DND-41 (cell line): ENCODE measurements around the gene MNS1.

Experiments used
- ATAC-seq: fragments of 200-7000 bp; cut with Tn5 transposase; 3 replicates; pipeline ENCODE4 v1.9.1; 2021; ENCODE audit warnings: low read depth; ENCODE audit not compliant: insufficient read depth
- DNase-seq: peaks from one replicate; pipeline ENCODE4 v3.0.0-alpha.2; 2020
- H2AFZ ChIP-seq: 2 replicates; pipeline ENCODE4 v1.6.0; 2012; ENCODE audit warnings: low read depth, low read length
- H3K27ac ChIP-seq: 2 replicates; pipeline ENCODE4 v1.5.1; 2012; ENCODE audit warnings: low read length, inconsistent platforms
- H3K27me3 ChIP-seq: fragments of 200-600 bp; sonication (generic); 2 replicates; pipeline ENCODE4 v1.6.0; 2012; ENCODE audit warnings: low read length, mild to moderate bottlenecking, inconsistent platforms; ENCODE audit not compliant: insufficient read depth, poor library complexity
- H3K36me3 ChIP-seq: 2 replicates; pipeline ENCODE4 v1.5.1; 2012; ENCODE audit warnings: low read length, inconsistent platforms; ENCODE audit not compliant: insufficient read depth
- H3K4me1 ChIP-seq: 2 replicates; pipeline ENCODE4 v1.5.1; 2012; ENCODE audit warnings: mild to moderate bottlenecking, low read length; ENCODE audit not compliant: insufficient read depth
- H3K4me2 ChIP-seq: 2 replicates; pipeline ENCODE4 v1.6.0; 2012; ENCODE audit warnings: mild to moderate bottlenecking, moderate library complexity, low read length, inconsistent platforms; ENCODE audit not compliant: insufficient read depth
- H3K4me3 ChIP-seq, 2 experiments: fragments of 200-600 bp in 1 of 2; shearing (Covaris generic) in 1 of 2; 2 replicates each; pipeline ENCODE4 v1.5.1; 2012 to 2016; ENCODE audit warnings: inconsistent platforms in 2 of 2, low read length in 2 of 2, mild to moderate bottlenecking in 2 of 2, low read depth in 1 of 2, moderate library complexity in 1 of 2
- H3K79me2 ChIP-seq: 2 replicates; pipeline ENCODE4 v1.6.0; 2012; ENCODE audit warnings: low read length, inconsistent platforms; ENCODE audit not compliant: insufficient read depth
- H3K9ac ChIP-seq: 2 replicates; pipeline ENCODE4 v1.6.0; 2012; ENCODE audit warnings: low read depth, mild to moderate bottlenecking, inconsistent platforms, low read length, moderate library complexity
- H3K9me3 ChIP-seq: 2 replicates; pipeline ENCODE4 v1.5.1; 2012; ENCODE audit warnings: low read length, moderate library complexity, mild to moderate bottlenecking, inconsistent platforms; ENCODE audit not compliant: insufficient read depth, severe bottlenecking
- H4K20me1 ChIP-seq: 2 replicates; pipeline ENCODE4 v1.6.0; 2012; ENCODE audit warnings: low read length; ENCODE audit not compliant: insufficient read depth
- CTCF ChIP-seq: IDR thresholded peaks from 2 replicates; pipeline ENCODE4 v1.5.1; 2012; ENCODE audit warnings: borderline replicate concordance, low read length, moderate library complexity, mild to moderate bottlenecking; ENCODE audit not compliant: poor library complexity, severe bottlenecking; ENCODE audit errors: extremely low read depth
- EZH2 ChIP-seq: IDR thresholded peaks from 3 replicates; pipeline ENCODE4 v1.6.1; 2012; ENCODE audit warnings: borderline replicate concordance, low read depth, mild to moderate bottlenecking, moderate library complexity, low read length, inconsistent platforms; ENCODE audit not compliant: severe bottlenecking

The MNS1 gene

DNA sequence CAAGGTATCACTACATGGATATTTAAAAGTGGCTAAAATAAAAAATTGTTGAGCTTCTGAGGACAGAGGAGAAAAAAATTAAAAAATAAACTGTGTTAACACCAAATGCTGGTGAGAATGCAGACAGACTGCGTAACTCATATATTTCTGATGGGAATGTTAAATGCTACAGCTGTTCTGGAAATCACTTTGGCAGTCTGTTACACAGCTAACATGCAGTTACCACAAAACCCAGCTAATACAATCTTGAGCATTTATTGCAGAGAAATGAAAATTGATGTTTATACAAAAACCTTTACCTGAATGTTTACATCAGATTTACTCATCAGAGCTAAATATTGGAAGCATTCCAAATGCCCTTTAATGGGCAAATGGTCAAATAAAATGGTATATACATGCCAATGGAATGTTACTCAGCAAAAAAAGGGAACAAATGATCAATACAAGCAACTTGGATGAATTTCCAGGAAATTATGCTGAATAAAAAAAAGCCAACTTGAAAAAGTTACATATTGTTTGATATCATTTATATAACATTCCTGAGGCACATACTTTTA, 24.6 kb downstream of the MNS1 start:
- Histone ChIP-seq H3K9ac (no peak overlapping the region), H3K9me3 (no peaks in the 10 kb centered on the region), H3K27ac (no peak overlapping the region), H4K20me1 (no peaks in the 10 kb centered on the region), H3K36me3 (peaks cover 36% of the 10 kb centered on the region; the same call in 1 of the 2 replicates), H3K4me1 (no peaks in the 10 kb centered on the region), H3K79me2 (no peaks in the 10 kb centered on the region), H3K4me3 (no peak overlapping the region), H3K4me2 (no peak overlapping the region), H2AFZ (no peak overlapping the region), H3K27me3 (no peaks in the 10 kb centered on the region)
- no peak for TF ChIP-seq EZH2
- TF ChIP-seq CTCF = no peak
- ATAC-seq (no peak), DNase-seq (no peak)

DNA sequence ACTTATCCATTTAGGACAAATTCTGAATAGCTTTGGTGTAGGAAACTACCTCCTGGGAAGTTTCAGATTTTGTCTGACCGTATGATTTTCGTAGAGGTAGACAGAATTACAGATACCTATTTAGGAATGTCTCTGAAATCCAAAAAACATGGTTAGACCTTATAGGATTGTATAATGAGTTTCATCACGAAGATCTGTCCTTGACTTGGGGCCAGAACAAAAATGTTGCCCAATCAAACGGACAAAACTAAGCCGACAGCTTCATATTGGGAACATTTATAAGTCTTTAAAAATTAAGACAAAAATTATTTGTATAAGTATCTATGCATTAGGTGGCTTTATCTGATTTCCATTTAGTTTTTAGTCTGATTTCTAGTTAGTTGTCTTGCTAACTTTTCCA, 32.6 kb downstream of the MNS1 start:
- no peak overlapping the region for H2AFZ ChIP-seq
- DNase-seq (no peak), ATAC-seq (no peak)
- H3K36me3 ChIP-seq = peaks cover 34% of the 10 kb centered on the region
- H3K9me3 ChIP-seq = no peaks in the 10 kb centered on the region
- no peak overlapping the region for H3K4me3 ChIP-seq
- H4K20me1 ChIP-seq = no peaks in the 10 kb centered on the region
- no peak overlapping the region for H3K27ac ChIP-seq
- no peaks in the 10 kb centered on the region for H3K27me3 ChIP-seq
- H3K4me1 ChIP-seq = no peaks in the 10 kb centered on the region
- TF ChIP-seq EZH2 (no peak), CTCF (no peak)
- H3K9ac ChIP-seq = no peak overlapping the region
- no peaks in the 10 kb centered on the region for H3K79me2 ChIP-seq
- no peak overlapping the region for H3K4me2 ChIP-seq

GRCh38 chr15:56428821-56429458, 36.0 kb downstream of the MNS1 start:
- TF ChIP-seq EZH2 (no peak), CTCF (peak; percentile 69)
- no peak overlapping the region for H3K4me3 ChIP-seq
- DNase-seq (no peak), ATAC-seq (peak; percentile 67)
- H3K27me3 ChIP-seq = no peaks in the 10 kb centered on the region
- H3K9me3 ChIP-seq = peaks cover 5% of the 10 kb centered on the region
- H3K4me2 ChIP-seq = no peak overlapping the region
- H3K36me3 ChIP-seq = peaks cover 55% of the 10 kb centered on the region
- no peaks in the 10 kb centered on the region for H3K4me1 ChIP-seq
- no peak overlapping the region for H2AFZ ChIP-seq
- no peak overlapping the region for H3K9ac ChIP-seq
- H4K20me1 ChIP-seq = no peaks in the 10 kb centered on the region
- no peak overlapping the region for H3K27ac ChIP-seq
- H3K79me2 ChIP-seq = no peaks in the 10 kb centered on the region

DNA sequence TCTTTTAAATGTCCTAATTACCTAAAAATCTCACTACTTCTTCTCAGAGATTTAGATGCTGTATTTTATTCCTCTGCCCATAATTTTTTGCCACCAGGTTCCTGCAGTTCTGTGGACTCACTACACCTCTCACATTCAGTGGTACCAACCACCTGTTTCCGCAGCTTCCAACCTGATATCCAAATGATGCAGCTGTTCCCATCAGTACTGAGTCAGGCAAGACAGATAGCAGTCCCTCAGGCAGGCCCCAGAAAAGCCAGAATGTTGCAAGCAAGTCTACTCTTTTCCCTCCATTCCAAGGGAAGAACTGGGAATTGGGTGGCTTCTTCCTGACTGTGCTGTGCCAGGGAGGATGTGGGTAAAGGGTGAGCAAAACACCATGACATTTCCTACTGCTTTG, 39.0 kb downstream of the MNS1 start:
- no peaks in the 10 kb centered on the region for H3K79me2 ChIP-seq
- DNase-seq (no peak), ATAC-seq (no peak)
- H3K4me2 ChIP-seq = no peak overlapping the region
- TF ChIP-seq CTCF (no peak), EZH2 (no peak)
- no peak overlapping the region for H3K9ac ChIP-seq
- H2AFZ ChIP-seq = no peak overlapping the region
- H3K4me1 ChIP-seq = no peaks in the 10 kb centered on the region
- H3K9me3 ChIP-seq = peaks cover 5% of the 10 kb centered on the region
- H3K36me3 ChIP-seq = peaks cover 45% of the 10 kb centered on the region
- no peak overlapping the region for H3K4me3 ChIP-seq
- no peak overlapping the region for H3K27ac ChIP-seq
- H4K20me1 ChIP-seq = no peaks in the 10 kb centered on the region
- no peaks in the 10 kb centered on the region for H3K27me3 ChIP-seq
